Medulla oblongata (tissue), 1 donor: ENCODE data around the gene ARMC12.

Experiments used
- DNase-seq: peaks from one replicate; pipeline ENCODE4 v3.0.0-alpha.2; 2015; ENCODE audit errors: extremely low spot score

ARMC12 gene

DNA sequence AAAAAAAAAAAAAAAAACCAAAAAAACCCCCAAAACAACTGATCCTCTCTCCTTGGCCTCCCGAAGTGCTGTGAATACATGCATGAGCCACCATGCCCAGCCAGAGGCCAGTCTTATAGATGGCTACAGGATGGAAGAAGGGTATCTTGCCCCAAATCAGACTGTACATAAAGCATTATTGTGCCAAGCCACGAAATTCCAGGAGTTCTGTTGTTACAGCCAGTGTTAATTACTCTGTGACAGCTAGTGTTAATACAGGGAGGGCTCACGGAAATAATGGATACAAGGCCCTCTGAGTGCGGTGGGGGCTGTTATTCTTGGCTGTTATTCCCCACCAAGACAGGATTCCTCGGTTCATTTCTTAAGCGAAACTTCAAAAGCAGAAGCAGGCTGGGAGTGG is 38.2 kb downstream of the ARMC12 start:
- DNase-seq = no peak

- no peak for DNase-seq
Observed at GRCh38 chr6:35776364-35777215, 39.8 kb downstream of the ARMC12 start, which contains the start of gene CLPSL2. TSS of gene CLPSL2 (plus strand) at chr6:35776598. CDS start at chr6:35776619, 21 bp downstream.

- DNase-seq = no peak
Observed at GRCh38 chr6:35777356-35778102, 40.7 kb downstream of the ARMC12 start.

DNA sequence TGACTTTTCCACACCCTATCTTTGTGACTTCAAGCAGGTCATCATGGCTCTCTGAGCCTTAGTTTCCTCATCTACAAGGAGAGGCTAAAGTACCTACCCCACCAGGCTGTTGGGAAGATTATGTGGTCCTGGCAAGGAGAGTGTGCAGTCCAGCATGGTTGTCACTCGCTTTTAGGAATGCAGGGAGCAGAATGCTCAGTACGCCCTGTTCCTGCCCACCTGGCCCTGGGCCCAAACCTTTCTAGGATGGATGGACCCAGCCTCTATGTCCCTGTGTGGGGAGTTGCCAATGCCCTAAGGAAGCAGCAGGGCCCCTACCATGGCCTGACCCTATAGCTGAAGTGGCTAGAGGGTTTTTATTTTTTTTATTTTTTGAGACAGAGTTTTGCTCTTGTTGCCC is 41.6 kb downstream of the ARMC12 start:
- no peak for DNase-seq

- DNase-seq = no peak
Observed at GRCh38 chr6:35780719-35781118, 43.9 kb downstream of the ARMC12 start, which contains the start of gene CLPSL1. TSS of gene CLPSL1 (plus strand) at chr6:35781019. CDS start at chr6:35781111, 92 bp downstream.

- no peak for DNase-seq
Observed at GRCh38 chr6:35781290-35781689, 44.5 kb downstream of the ARMC12 start.

DNA sequence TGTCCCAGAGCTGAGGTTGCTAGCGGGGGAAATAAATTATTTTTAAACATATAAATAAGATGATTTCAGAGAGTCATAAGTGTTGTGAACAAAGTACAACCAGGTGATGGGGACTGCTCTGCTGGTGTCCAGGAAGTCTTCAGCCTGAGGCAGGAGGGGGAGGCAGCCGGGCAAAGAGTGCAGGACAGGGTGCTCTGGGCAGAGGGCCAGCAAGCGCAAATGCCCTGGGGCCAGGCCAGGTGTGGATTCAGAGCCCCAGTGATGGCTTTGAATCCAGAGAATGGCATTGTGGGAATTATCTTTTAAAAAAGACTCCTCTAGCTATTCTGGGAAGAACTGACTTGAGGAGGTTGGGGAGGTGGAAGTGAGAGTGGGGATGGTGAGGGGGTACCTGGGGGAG is 45.6 kb downstream of the ARMC12 start:
- no peak for DNase-seq

DNA sequence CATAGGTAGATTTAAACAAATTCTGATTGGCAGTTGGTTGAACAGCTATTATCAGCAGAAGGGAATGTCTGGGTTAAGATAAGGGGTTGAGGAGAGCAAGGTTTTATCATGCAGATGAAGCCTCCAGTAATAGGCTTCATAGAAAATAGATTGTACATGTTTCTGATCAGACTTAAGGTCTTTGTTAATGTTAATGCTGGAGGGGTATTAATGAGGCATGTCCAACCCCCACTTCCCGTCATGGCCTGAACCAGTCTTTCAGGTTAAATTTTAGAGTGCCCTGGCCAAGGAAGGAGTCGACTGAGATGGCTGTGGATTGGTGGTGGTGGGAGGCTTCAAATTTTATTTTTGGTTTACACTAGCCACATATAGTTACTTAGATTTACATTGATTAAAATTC is 47.4 kb downstream of the ARMC12 start:
- no peak for DNase-seq

- no peak for DNase-seq
Observed at GRCh38 chr6:35786272-35786671, 49.4 kb downstream of the ARMC12 start.

DNA sequence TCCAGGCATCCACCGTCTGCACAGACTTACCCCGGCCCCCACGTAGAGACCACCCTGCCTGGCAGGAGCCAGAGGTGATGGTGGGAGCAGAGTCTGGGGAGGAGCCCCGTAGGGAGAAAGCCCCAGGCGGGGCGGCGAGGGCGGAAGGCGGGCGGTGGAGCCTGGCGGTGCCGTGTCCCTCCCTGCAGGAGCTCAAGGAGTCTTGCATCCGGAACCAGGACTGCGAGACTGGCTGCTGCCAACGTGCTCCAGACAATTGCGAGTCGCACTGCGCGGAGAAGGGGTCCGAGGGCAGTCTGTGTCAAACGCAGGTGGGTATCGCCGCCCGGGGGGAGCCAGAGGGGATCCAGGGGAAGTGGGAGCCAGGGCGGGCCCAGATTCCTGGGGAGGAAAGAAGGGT is 50.0 kb downstream of the ARMC12 start:
- no peak for DNase-seq

- no peak for DNase-seq
Observed at GRCh38 chr6:35787266-35788218, 50.7 kb downstream of the ARMC12 start.

DNA sequence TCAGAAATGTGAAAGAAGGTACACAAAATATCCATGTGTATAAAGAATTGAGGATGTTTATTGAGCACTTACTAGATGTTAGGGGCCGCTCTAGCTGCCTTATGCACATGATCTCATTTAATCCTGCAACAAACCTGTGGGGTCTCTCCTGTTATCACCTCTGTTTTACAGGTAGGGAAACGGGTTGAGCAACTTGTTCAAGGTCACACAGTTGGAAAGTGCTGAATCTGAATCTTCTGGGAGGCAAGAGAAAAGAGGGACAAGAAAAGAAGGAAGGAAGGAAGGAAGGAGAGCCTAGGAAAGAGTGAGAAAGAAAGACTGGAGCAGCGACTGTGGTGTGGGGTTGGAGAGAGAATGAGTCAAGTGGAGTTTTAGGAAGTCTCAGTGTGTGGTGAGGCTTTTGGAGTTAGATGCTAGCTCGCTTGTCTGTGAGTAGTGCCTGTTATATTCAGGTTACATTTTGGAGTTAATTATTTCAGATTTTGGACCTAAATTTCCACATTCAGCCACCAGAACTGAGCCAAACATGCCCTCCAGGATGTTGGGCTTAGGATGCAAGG is 51.7 kb downstream of the ARMC12 start:
- no peak for DNase-seq

DNA sequence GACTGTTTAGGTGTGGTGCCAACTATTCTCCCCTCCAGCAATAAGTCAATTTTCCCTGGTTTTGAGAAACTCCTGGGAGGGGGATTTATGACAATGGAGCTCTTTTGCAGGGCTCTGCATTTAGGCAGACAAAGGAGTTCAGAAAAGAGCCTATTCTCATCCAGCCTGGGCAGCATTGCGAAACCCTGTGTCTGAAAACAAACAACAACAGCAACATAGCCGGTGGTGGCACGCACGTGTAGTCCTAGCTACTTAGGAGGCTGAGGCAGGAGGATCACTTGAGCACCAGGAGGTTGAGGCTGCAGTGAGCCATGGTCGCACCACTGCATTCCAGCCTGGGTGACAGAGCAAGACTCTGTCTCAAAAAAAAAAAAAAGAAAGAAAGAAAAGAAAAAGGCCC is 53.9 kb downstream of the ARMC12 start:
- DNase-seq = no peak

DNA sequence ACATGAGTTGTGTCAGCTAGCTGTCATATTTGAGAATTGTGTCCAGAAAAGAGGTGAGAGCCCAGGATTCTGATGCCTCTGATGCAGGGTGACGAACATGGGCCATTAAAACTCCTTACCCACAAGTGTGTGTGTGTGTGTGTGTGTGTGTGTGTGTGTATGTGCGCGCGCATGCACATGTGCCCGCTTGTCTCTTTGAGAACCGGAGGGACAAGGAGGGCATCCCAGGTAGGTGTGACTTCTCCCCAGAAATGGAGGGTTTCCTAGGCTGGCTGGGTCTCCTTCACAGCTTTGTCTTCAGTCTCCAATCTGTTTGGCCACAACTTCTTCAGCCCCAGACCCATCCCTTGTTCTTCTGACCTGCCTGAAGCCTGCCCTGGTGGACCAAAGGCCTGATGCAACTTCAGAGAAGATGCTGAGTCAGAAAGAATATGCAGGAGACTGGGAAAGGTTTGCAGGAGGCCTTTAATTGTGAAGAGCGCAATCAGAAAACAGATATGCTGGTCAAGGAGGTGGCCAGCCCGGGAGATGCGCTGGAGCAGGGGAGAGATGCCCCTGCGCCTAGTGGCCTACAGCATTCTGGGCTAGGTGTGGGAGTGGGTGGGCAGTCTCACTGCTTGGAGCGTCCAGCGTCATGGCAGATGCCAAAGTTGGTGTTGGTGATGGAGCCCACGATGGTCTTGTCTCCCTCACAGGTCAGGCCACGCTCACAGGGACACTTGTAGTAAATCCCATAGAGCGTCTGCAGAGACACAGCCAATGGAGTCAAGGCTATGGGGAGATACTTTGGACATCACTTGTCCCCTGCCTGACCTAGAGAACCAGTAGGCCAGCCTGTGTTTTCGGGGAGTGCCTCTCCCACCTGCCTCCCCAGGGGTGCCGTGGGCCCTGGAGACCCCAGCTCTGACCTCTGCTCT is 58.0 kb downstream of the ARMC12 start:
- no peak for DNase-seq

DNA sequence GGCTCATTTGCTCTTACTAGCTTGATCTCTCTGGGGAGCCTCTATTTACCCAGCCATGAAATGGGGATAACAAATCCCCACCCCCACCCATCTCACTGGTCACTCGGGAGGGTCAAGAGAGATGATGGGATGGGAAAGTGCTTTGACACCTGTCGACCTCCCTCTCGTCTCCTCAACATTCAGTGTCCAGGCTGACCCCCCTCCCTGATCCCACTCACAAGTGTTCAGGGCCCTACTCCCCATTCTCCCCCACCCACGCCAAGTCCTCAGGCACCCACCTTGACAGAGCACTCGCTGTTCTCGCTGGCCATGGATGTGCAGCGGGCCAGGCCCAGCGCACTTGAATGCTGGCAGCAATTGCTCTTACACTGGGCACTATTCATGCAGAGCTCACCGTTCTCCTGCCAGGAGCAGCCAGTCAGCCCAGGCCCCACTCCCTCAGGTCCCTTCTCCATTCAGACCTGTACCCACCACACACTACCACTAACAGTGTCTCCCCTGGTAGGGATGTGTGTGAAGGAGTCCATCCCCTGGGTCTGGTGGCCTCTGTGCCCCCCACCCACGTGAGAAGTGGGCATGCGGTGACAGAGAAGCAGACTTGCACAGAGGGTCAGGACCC is 58.7 kb downstream of the ARMC12 start:
- DNase-seq = no peak

GRCh38 chr6:35796236-35796635 is 59.4 kb downstream of the ARMC12 start:
- no peak for DNase-seq

DNA sequence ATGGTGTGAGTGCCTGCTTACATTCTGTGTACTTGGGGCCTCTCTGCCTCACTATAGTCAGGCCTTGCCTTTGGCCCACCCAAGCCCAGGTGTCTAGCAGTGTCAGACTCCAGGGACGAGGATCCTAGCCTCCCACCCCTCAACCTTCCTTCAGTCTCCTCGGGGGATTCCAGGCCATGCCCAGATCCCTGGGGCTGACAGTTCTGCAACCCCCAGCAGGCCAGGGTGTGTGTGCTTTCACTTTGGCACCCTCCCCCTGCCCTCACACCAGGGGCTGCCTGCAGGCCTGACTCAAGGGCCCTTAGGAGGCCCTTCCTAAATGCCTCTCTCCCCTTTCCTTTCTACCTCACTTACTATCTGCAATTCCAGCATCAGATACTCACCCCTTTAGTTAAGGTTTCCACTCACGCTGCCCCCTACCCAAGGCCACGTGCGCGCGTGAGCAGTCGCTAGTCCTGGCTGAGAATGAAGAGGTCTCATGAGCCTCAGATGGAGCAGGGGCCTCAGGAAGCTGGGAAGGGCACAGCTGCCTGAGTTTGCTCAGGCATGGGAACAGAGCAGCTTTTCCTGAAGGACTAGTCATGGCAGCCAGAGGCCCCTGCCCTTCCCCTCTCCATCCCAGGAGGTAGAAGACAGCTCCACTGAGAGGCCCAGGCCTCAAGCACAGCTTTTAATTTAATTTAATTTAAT is 61.1 kb downstream of the ARMC12 start:
- DNase-seq = no peak
